ENCODE data around the gene GIPC2. TPM values are rescaled to one million over a fixed set of nuclear protein-coding genes. Genes with fewer than 3 reads are reported as not detected.

The GIPC2 gene
- total RNA-seq, 1 donor from 2014 or later: 2.5 TPM

GRCh38 chr1:78165816-78166215, 120.0 kb downstream of the GIPC2 start:
- Histone ChIP-seq H3K9me3 (replicated peaks) (no peaks in the 10 kb centered on the region), H3K27me3 (ENCODE audit: low read depth) (no peaks in the 10 kb centered on the region), H3K27ac (replicated peaks) (no peak overlapping the region), H3K4me1 (no peaks in the 10 kb centered on the region), H3K4me3 (no peak overlapping the region), H3K36me3 (no peaks in the 10 kb centered on the region)
- no peak for DNase-seq
- TF ChIP-seq CTCF (IDR thresholded peaks at IDR 0.05; ENCODE audit: borderline replicate concordance): no peak
- intact Hi-C loops (cut with micrococcal nuclease): no loop called here

GRCh38 chr1:78168306-78168705, 122.5 kb downstream of the GIPC2 start:
- Histone ChIP-seq H3K27me3 (ENCODE audit: low read depth) (no peaks in the 10 kb centered on the region), H3K27ac (replicated peaks) (no peak overlapping the region), H3K36me3 (no peaks in the 10 kb centered on the region), H3K4me1 (no peaks in the 10 kb centered on the region), H3K4me3 (no peak overlapping the region), H3K9me3 (replicated peaks) (no peaks in the 10 kb centered on the region)
- TF ChIP-seq CTCF (IDR thresholded peaks at IDR 0.05; ENCODE audit: borderline replicate concordance): no peak
- intact Hi-C loops (cut with micrococcal nuclease): no loop called here
- no peak for DNase-seq

GRCh38 chr1:78170859-78171258, 125.1 kb downstream of the GIPC2 start:
- no peaks in the 10 kb centered on the region for H3K36me3 ChIP-seq
- no peaks in the 10 kb centered on the region for H3K9me3 ChIP-seq (replicated peaks)
- intact Hi-C loops (cut with micrococcal nuclease): no loop called here
- H3K27me3 ChIP-seq (ENCODE audit: low read depth): no peaks in the 10 kb centered on the region
- no peaks in the 10 kb centered on the region for H3K4me1 ChIP-seq
- no peak for DNase-seq
- no peak overlapping the region for H3K27ac ChIP-seq (replicated peaks)
- TF ChIP-seq CTCF (IDR thresholded peaks at IDR 0.05; ENCODE audit: borderline replicate concordance): no peak
- H3K4me3 ChIP-seq: no peak overlapping the region

- Histone ChIP-seq H3K27ac (replicated peaks) (no peak overlapping the region), H3K4me1 (no peaks in the 10 kb centered on the region), H3K9me3 (replicated peaks) (no peaks in the 10 kb centered on the region), H3K27me3 (ENCODE audit: low read depth) (no peaks in the 10 kb centered on the region), H3K36me3 (no peaks in the 10 kb centered on the region), H3K4me3 (no peak overlapping the region)
- no peak for TF ChIP-seq CTCF (IDR thresholded peaks at IDR 0.05; ENCODE audit: borderline replicate concordance)
- intact Hi-C loops (cut with micrococcal nuclease): no loop called here
- DNase-seq: no peak
Measured at GRCh38 chr1:78171736-78172590, 126.2 kb downstream of the GIPC2 start.

GRCh38 chr1:78176448-78176847, 130.7 kb downstream of the GIPC2 start:
- H3K27me3 ChIP-seq (ENCODE audit: low read depth): no peaks in the 10 kb centered on the region
- intact Hi-C loops (cut with micrococcal nuclease): no loop called here
- no peaks in the 10 kb centered on the region for H3K4me1 ChIP-seq
- no peaks in the 10 kb centered on the region for H3K9me3 ChIP-seq (replicated peaks)
- TF ChIP-seq CTCF (IDR thresholded peaks at IDR 0.05; ENCODE audit: borderline replicate concordance): no peak
- H3K27ac ChIP-seq (replicated peaks): no peak overlapping the region
- no peaks in the 10 kb centered on the region for H3K36me3 ChIP-seq
- DNase-seq: no peak
- no peak overlapping the region for H3K4me3 ChIP-seq
